BLaER1 treated with 17β-estradiol and CSF1 and Interleukin-3, amounts not matched to agents 10 nM and 100 nM (cell line): ENCODE results near the gene HELZ.

Experiments
- H3K27ac ChIP-seq, 11 experiments: shearing (Covaris generic); formaldehyde crosslinking; 2 replicates each; pipeline ENCODE4 v1.8.1; 2022
- H3K27me3 ChIP-seq, 11 experiments: shearing (Covaris generic); formaldehyde crosslinking; 2 replicates each; pipeline ENCODE4 v1.8.1; 2022
- H3K36me3 ChIP-seq, 11 experiments: shearing (Covaris generic); formaldehyde crosslinking; 2 replicates each; pipeline ENCODE4 v1.8.1; 2022
- H3K4me1 ChIP-seq, 10 experiments: shearing (Covaris generic); formaldehyde crosslinking; 2 replicates each; pipeline ENCODE4 v1.8.1; 2022
- H3K4me2 ChIP-seq, 11 experiments: shearing (Covaris generic); formaldehyde crosslinking; 2 replicates each; pipeline ENCODE4 v1.8.1; 2022
- H3K4me3 ChIP-seq, 10 experiments: shearing (Covaris generic); formaldehyde crosslinking; 2 replicates each; pipeline ENCODE4 v1.8.1; 2022
- H3K9ac ChIP-seq, 11 experiments: shearing (Covaris generic); formaldehyde crosslinking; 2 replicates each; pipeline ENCODE4 v1.8.1; 2022
- H3K9me3 ChIP-seq, 11 experiments: shearing (Covaris generic); formaldehyde crosslinking; replicated peaks in 1 of 11; 2 replicates each; pipeline ENCODE4 v1.8.1; 2022
- H4K20me1 ChIP-seq, 11 experiments: shearing (Covaris generic); formaldehyde crosslinking; 2 replicates each; pipeline ENCODE4 v1.8.1; 2022
- Cebpa-rat ChIP-seq, 11 experiments: shearing (Covaris generic); IDR thresholded peaks; 2 replicates each; pipeline ENCODE4 v1.8.1; 2022

HELZ gene

DNA sequence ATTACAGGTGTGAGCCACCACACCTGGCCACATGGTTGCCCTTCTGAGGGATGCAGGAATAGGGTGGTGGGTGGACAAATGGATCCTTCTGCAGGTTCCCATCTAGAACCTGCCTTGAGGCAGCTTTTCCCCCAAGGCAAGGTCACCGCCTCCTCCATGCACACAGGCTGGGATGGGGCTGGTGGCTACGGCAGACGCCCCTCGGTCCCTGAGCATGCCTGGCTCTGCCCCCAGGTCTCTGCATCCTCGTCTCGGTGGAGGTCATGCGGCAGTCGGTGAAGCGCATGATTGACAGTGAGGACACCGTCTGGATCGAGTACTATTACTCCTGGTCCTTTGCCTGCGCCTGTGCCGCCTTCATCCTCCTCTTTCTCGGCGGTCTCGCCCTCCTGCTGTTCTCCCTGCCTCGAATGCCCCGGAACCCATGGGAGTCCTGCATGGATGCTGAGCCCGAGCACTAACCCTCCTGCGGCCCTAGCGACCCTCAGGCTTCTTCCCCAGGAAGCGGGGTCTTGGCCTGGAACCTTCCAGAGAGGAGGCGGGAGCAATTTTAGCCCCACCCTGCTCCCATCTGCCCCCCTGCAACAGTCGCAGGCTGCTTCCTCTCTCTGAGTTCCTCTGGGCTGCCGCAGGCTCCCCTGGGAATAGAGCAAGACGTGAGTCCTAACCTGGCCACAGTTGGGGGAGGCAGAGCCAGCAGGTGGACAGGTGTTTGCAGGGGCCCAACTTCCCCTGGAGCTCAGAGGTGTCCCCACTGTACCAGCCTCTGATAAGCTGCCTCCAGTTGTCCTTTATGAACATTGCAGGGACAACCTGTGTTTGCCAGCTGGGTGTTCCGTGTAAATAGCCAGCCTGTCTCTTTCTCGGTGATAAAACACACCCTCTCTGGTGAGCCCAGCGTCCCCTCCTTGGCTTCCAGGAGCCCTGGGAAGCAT lies 188.9 kb downstream of the HELZ start:
- Histone ChIP-seq H3K4me3 (no peak overlapping the region), H3K36me3 (peaks cover 0 to 5% (median 0%) of the 10 kb centered on the region in 11 experiments; a peak in 1 of 22 replicates), H3K27ac (peak overlapping the region in 2 of 11 experiments; percentile 25 to 32; a peak in 3 of 22 replicates), H3K9ac (0 out of 22 replicates have a peak overlapping the region, but pooled peaks of 1 of the 11 experiments have one; percentile 15), H4K20me1 (no peaks in the 10 kb centered on the region), H3K9me3 (peaks cover 0 to 14% (median 6%) of the 10 kb centered on the region in 11 experiments; a peak in 10 of 22 replicates), H3K27me3 (no peaks in the 10 kb centered on the region), H3K4me1 (peaks cover 0 to 23% (median 16%) of the 10 kb centered on the region in 10 experiments; a peak in 16 of 20 replicates), H3K4me2 (peak overlapping the region in 9 of 11 experiments; percentile 26 to 72 (median 60); a peak in 17 of 22 replicates)
- TF ChIP-seq Cebpa-rat (IDR thresholded peaks at IDR 0.05), result no peak

- no peak overlapping the region for H3K9ac ChIP-seq
- no peak overlapping the region for H3K4me2 ChIP-seq
- no peaks in the 10 kb centered on the region for H3K36me3 ChIP-seq
- TF ChIP-seq Cebpa-rat (IDR thresholded peaks at IDR 0.05), result no peak
- H4K20me1 ChIP-seq, result no peaks in the 10 kb centered on the region
- H3K9me3 ChIP-seq, result peaks cover 0 to 15% (median 8%) of the 10 kb centered on the region in 11 experiments; a peak in 13 of 22 replicates
- no peaks in the 10 kb centered on the region for H3K27me3 ChIP-seq
- peaks cover 0 to 23% (median 16%) of the 10 kb centered on the region in 10 experiments; a peak in 16 of 20 replicates for H3K4me1 ChIP-seq
- H3K27ac ChIP-seq, result no peak overlapping the region
- no peak overlapping the region for H3K4me3 ChIP-seq
These were observed 190.0 kb downstream of the HELZ start for GRCh38 chr17:67055041-67055443.

DNA sequence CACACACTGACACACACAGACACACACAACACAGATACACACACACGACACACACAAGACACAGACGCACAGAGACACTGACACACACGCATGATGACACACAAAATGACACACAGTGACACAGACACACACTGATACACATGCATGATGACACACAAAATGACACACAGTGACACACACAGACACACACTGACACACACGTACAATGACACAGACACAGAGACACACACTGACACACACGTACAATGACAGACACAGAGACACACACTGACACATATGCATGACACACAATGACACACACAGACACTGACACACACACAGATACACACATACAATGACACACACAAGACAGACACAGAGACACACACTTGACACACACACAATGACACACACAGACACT lies 190.4 kb downstream of the HELZ start:
- H3K4me2 ChIP-seq, result no peak overlapping the region
- H3K9ac ChIP-seq, result no peak overlapping the region
- H3K27me3 ChIP-seq, result no peaks in the 10 kb centered on the region
- no peaks in the 10 kb centered on the region for H4K20me1 ChIP-seq
- peaks cover 0 to 23% (median 16%) of the 10 kb centered on the region in 10 experiments; a peak in 16 of 20 replicates for H3K4me1 ChIP-seq
- no peak overlapping the region for H3K4me3 ChIP-seq
- no peak for TF ChIP-seq Cebpa-rat (IDR thresholded peaks at IDR 0.05)
- no peaks in the 10 kb centered on the region for H3K36me3 ChIP-seq
- no peak overlapping the region for H3K27ac ChIP-seq
- H3K9me3 ChIP-seq, result peaks cover 4 to 20% (median 9%) of the 10 kb centered on the region in 11 experiments

- peaks cover 9 to 25% (median 14%) of the 10 kb centered on the region in 11 experiments for H3K9me3 ChIP-seq
- peaks cover 0 to 23% (median 16%) of the 10 kb centered on the region in 10 experiments; a peak in 16 of 20 replicates for H3K4me1 ChIP-seq
- H3K27ac ChIP-seq, result no peak overlapping the region
- no peak overlapping the region for H3K9ac ChIP-seq
- H3K4me2 ChIP-seq, result no peak overlapping the region
- H4K20me1 ChIP-seq, result no peaks in the 10 kb centered on the region
- no peak for TF ChIP-seq Cebpa-rat (IDR thresholded peaks at IDR 0.05)
- no peaks in the 10 kb centered on the region for H3K27me3 ChIP-seq
- no peaks in the 10 kb centered on the region for H3K36me3 ChIP-seq
- H3K4me3 ChIP-seq, result no peak overlapping the region
These were observed 190.9 kb downstream of the HELZ start for GRCh38 chr17:67054011-67054591.

GRCh38 chr17:67053438-67054000 lies 191.5 kb downstream of the HELZ start:
- no peaks in the 10 kb centered on the region for H3K36me3 ChIP-seq
- H3K9ac ChIP-seq, result no peak overlapping the region
- no peak overlapping the region for H3K4me2 ChIP-seq
- H3K9me3 ChIP-seq, result peaks cover 15 to 31% (median 20%) of the 10 kb centered on the region in 11 experiments
- H3K4me3 ChIP-seq, result no peak overlapping the region
- TF ChIP-seq Cebpa-rat (IDR thresholded peaks at IDR 0.05), result no peak
- no peaks in the 10 kb centered on the region for H4K20me1 ChIP-seq
- H3K4me1 ChIP-seq, result peaks cover 0 to 23% (median 16%) of the 10 kb centered on the region in 10 experiments; a peak in 16 of 20 replicates
- no peaks in the 10 kb centered on the region for H3K27me3 ChIP-seq
- H3K27ac ChIP-seq, result no peak overlapping the region

DNA sequence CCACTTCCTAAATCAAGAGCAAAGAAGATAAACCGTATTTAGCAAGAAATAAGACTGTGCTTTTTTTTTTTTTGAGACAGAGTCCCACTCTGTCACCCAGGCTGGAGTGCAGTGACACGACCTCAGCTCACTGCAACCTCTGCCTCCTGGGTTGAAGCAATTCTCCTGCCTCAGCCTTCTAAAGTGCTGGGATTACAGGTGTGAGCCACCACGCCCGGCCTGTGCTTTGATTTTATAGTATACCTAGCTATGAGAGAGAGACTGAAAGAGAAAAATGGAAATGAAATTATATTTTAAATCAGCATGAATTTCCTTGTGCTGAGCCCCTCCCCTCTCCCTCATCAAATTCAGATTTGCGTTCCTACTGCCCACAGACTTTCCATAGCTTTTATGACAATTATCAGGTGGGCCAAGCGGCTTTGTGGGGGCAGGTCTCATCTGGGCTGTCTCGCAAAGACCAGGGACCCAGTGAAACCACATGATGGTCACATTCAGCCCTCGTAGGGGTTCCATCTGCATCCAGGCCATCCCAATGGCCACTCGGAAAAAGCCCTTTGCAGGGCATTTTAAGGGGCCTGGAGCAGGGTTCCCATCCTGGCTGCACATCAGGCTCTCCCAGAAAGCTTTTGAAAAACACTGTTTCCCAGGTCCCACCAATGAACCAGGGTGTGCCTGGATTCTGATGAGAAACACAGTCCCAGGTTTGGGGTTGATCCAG lies 192.1 kb downstream of the HELZ start:
- Histone ChIP-seq H3K9ac (no peak overlapping the region), H3K27ac (no peak overlapping the region), H3K4me2 (no peak overlapping the region), H3K36me3 (no peaks in the 10 kb centered on the region), H3K4me3 (no peak overlapping the region), H3K9me3 (peaks cover 21 to 37% (median 27%) of the 10 kb centered on the region in 11 experiments), H3K4me1 (peaks cover 0 to 23% (median 16%) of the 10 kb centered on the region in 10 experiments; a peak in 16 of 20 replicates), H3K27me3 (no peaks in the 10 kb centered on the region), H4K20me1 (no peaks in the 10 kb centered on the region)
- no peak for TF ChIP-seq Cebpa-rat (IDR thresholded peaks at IDR 0.05)

DNA sequence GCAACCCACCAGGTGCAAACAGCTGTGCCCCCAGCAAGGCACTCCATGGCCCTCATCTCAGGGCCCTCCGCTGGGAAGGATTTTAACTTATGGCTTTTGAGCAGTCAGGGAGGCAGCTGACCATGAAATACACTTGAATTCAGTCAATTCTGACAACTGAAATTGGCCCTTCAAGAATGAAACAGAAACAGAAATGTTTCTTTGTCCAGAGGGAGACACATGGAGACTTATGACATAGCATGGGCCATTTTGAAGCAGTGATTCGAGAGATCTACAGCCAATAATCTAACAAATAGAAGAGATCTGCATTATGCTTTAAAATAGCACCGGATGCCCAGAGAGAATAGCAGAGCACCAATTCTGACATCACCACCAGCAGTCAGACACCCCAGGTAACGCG lies 193.2 kb downstream of the HELZ start:
- Histone ChIP-seq H3K9me3 (peaks cover 31 to 46% (median 35%) of the 10 kb centered on the region in 11 experiments), H3K4me2 (no peak overlapping the region), H3K27me3 (no peaks in the 10 kb centered on the region), H3K27ac (no peak overlapping the region), H3K9ac (no peak overlapping the region), H3K4me1 (peaks cover 0 to 18% (median 12%) of the 10 kb centered on the region in 10 experiments; a peak in 16 of 20 replicates), H3K4me3 (no peak overlapping the region), H4K20me1 (no peaks in the 10 kb centered on the region), H3K36me3 (no peaks in the 10 kb centered on the region)
- TF ChIP-seq Cebpa-rat (IDR thresholded peaks at IDR 0.05), result no peak

- H3K4me1 ChIP-seq, result peaks cover 0 to 11% (median 5%) of the 10 kb centered on the region in 10 experiments; a peak in 16 of 20 replicates
- no peak overlapping the region for H3K4me2 ChIP-seq
- no peaks in the 10 kb centered on the region for H4K20me1 ChIP-seq
- no peaks in the 10 kb centered on the region for H3K27me3 ChIP-seq
- H3K9me3 ChIP-seq, result peaks cover 31 to 45% (median 35%) of the 10 kb centered on the region in 11 experiments
- no peaks in the 10 kb centered on the region for H3K36me3 ChIP-seq
- no peak overlapping the region for H3K9ac ChIP-seq
- H3K4me3 ChIP-seq, result no peak overlapping the region
- TF ChIP-seq Cebpa-rat (IDR thresholded peaks at IDR 0.05), result no peak
- no peak overlapping the region for H3K27ac ChIP-seq
These were observed 193.8 kb downstream of the HELZ start for GRCh38 chr17:67051155-67051538.
